Natural killer cell treated with Interleukin-12 subunit alpha and Interleukin-12 subunit beta and Interleukin-15 and Interleukin-18, amount 100 ng/mL, for 72 hours (primary cell): Measurements from ENCODE around the gene PCDHA12. TPM values are rescaled to one million over a fixed set of nuclear protein-coding genes. Genes with fewer than 3 reads are reported as not detected.

Experiments used
- ATAC-seq, 2 donors: fragments of 150-1000 bp; cut with Tn5 transposase in 1 of 2; sonication (Bioruptor Pico), chemical (Tn5 transposase) in 1 of 2; 2 replicates each; pipeline ENCODE4 v1.10.0; 2021
- DNase-seq: peaks from one replicate; pipeline ENCODE4 v3.0.0; 2022; ENCODE audit warnings: low spot score
- H3K27ac Mint-ChIP-seq, 2 donors: 1 replicate in 1 of 2; 2 replicates in 1 of 2; pipeline ENCODE4 v1.8.0; 2022; ENCODE audit warnings: mixed read lengths in 2 of 2, mild to moderate bottlenecking in 1 of 2, moderate library complexity in 1 of 2
- H3K27me3 Mint-ChIP-seq, 2 donors: 1 replicate in 1 of 2; 2 replicates in 1 of 2; pipeline ENCODE4 v1.8.0; 2022; ENCODE audit warnings: mixed read lengths in 2 of 2
- H3K36me3 Mint-ChIP-seq: one replicate; pipeline ENCODE4 v1.8.0; 2022; ENCODE audit warnings: mixed read lengths
- H3K4me1 Mint-ChIP-seq, 2 donors: 1 replicate in 1 of 2; 2 replicates in 1 of 2; pipeline ENCODE4 v1.8.0; 2022; ENCODE audit warnings: low read depth in 2 of 2, mixed read lengths in 2 of 2, mild to moderate bottlenecking in 1 of 2
- H3K4me3 Mint-ChIP-seq: one replicate; pipeline ENCODE4 v1.8.0; 2022; ENCODE audit warnings: mixed read lengths
- H3K9me3 Mint-ChIP-seq: 2 replicates; pipeline ENCODE4 v1.8.0; 2022; ENCODE audit warnings: mixed read lengths
- total RNA-seq, 2 donors: library from RNA; stranded (reverse); gene quantifications; one replicate each; pipeline ENCODE4 v1.2.3, GENCODE V29; 2022

PCDHA12 gene
- total RNA-seq, 2 donors from 2014 or later = not detected

DNA sequence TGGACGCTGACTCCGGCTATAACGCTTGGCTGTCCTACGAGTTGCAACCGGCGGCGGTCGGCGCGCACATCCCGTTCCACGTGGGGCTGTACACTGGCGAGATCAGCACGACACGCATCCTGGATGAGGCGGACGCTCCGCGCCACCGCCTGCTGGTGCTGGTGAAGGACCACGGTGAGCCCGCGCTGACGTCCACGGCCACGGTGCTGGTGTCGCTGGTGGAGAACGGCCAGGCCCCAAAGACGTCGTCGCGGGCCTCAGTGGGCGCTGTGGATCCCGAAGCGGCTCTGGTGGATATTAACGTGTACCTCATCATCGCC, 2.1 kb downstream of the PCDHA12 start:
- H3K9me3 Mint-ChIP-seq = peaks cover 14% of the 10 kb centered on the region
- no peak for DNase-seq

DNA sequence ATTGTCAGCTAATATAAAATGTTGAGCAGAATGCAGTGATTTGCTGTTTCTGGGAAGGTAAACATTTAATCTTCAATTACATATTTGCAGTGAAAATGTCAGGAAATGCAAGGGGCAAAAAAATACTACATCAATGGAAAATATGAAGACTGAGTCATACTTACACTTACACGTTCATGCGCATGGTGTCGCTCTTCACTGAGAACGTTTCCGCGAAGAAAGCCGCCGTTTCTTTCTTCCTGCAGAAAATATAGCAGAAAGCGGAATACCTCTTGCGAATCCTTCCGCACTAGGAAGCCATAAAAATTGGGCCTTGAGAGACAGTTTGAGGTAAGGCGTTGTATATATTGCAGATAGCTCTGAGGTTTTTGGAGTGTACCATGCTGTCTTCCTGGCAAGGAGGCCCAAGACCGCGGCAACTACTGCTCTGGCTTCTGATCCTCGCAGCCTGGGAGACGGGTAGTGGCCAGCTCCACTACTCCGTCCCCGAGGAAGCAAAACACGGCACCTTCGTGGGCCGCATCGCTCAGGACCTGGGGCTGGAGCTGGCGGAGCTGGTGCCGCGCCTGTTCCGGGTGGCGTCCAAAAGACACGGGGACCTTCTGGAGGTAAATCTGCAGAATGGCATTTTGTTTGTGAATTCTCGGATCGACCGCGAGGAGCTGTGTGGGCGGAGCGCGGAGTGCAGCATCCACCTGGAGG, 6.9 kb downstream of the PCDHA12 start, which contains the start of gene PCDHA13:
Gene PCDHA13, plus strand, starts transcription at position 236 of the 702 bp plus-strand sequence. Its CDS starts 145 bp downstream, at position 381.
- no peak within 1 kb of the TSS for H3K4me3 Mint-ChIP-seq
- H3K9me3 Mint-ChIP-seq = peaks cover 14% of the 10 kb centered on the region
- no peaks in the 10 kb centered on the region for H3K4me1 Mint-ChIP-seq
- DNase-seq (no peak), ATAC-seq (no peak)
- H3K27ac Mint-ChIP-seq = no peak within 1 kb of the TSS
- peaks cover 15% of the 10 kb centered on the region for H3K36me3 Mint-ChIP-seq
- H3K27me3 Mint-ChIP-seq = peaks cover 9 to 18% of the 10 kb centered on the region in 2 donors

More for the DNA sequence above, 2.1 kb downstream of the PCDHA12 start:
- no peak overlapping the region for H3K4me3 Mint-ChIP-seq
- H3K4me1 Mint-ChIP-seq = no peaks in the 10 kb centered on the region
- peaks cover 9 to 18% of the 10 kb centered on the region in 2 donors for H3K27me3 Mint-ChIP-seq
- H3K27ac Mint-ChIP-seq = no peak overlapping the region
- peaks cover 11% of the 10 kb centered on the region for H3K36me3 Mint-ChIP-seq
- peak in 1 of 2 donors; percentile 9 for ATAC-seq

DNA sequence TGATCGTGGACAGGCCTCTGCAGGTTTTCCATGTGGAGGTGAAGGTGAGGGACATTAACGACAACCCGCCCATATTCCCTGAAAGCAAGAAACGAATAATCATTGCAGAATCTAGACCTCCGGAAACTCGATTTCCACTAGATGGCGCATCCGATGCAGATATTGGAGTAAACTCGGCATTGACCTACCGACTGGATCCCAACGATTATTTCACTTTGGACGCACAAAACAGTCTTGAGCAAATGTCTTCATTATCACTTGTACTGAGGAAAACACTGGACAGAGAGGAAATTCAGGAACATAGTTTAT, 7.4 kb downstream of the PCDHA12 start:
- Mint-ChIP-seq H3K9me3 (peaks cover 14% of the 10 kb centered on the region), H3K27me3 (peaks cover 9 to 22% of the 10 kb centered on the region in 2 donors), H3K4me3 (no peak overlapping the region), H3K36me3 (peaks cover 19% of the 10 kb centered on the region), H3K4me1 (no peaks in the 10 kb centered on the region), H3K27ac (no peak overlapping the region)
- DNase-seq = no peak
- ATAC-seq = no peak

DNA sequence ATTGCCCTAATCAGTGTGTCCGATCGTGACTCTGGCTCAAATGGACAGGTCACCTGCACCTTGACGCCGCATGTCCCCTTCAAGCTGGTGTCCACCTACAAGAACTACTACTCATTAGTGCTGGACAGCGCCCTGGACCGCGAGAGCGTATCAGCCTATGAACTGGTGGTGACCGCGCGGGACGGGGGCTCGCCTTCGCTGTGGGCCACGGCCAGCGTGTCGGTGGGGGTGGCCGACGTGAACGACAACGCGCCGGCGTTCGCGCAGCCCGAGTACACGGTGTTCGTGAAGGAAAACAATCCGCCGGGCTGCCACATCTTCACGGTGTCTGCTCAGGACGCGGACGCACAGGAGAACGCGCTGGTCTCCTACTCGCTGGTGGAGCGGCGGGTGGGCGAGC, 8.3 kb downstream of the PCDHA12 start:
- Mint-ChIP-seq H3K4me1 (no peaks in the 10 kb centered on the region), H3K4me3 (no peak overlapping the region), H3K9me3 (peaks cover 14% of the 10 kb centered on the region), H3K36me3 (peaks cover 20% of the 10 kb centered on the region), H3K27me3 (peaks cover 9 to 25% of the 10 kb centered on the region in 2 donors), H3K27ac (no peak overlapping the region)
- ATAC-seq = no peak
- no peak for DNase-seq

DNA sequence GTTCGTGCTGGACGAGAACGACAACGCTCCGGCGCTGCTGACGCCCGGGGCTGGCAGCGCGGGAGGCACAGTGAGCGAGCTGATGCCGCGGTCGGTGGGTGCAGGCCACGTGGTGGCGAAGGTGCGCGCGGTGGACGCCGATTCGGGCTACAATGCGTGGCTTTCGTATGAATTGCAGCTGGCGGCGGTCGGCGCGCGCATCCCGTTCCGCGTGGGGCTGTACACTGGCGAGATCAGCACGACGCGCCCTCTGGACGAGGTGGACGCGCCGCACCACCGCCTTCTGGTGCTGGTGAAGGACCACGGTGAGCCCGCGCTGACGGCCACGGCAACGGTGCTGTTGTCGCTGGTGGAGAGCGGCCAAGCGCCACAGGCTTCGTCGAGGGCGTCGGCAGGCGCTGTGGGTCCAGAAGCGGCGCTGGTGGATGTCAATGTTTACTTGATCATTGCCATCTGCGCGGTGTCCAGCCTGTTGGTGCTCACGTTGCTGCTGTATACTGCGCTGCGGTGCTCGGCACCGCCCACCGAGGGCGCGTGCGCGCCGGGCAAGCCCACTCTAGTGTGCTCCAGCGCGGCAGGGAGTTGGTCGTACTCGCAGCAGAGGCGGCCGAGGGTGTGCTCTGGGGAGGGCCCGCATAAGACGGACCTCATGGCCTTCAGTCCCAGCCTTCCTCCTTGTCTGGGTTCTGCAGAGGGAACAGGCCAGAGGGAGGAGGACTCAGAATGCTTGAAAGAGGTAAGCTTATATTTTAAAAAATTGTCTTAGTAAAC, 9.0 kb downstream of the PCDHA12 start:
- Mint-ChIP-seq H3K9me3 (peaks cover 10% of the 10 kb centered on the region), H3K4me3 (no peak overlapping the region), H3K27ac (no peak overlapping the region), H3K36me3 (peaks cover 20% of the 10 kb centered on the region), H3K4me1 (no peaks in the 10 kb centered on the region), H3K27me3 (peaks cover 9 to 25% of the 10 kb centered on the region in 2 donors)
- ATAC-seq (peak in 1 of 2 donors; percentile 41), DNase-seq (no peak)

DNA sequence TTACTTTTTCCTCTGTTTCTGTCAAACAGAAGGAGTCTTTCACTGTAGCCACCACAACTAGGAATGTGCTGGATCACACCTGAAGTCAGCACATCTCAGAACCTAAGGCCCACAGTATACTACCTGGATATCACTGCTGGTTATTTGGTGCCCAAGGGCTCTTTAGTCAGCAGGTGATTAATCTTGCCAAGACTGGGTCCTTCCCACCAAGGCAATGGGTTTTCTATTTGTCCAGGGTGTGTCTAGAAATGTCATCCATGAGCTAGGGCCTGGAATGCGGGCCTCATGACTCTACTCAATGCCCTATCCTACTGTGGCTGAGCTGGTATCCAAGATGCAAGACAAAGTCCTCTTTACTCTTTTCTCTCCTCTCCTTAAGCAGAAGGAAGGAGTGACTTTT, 41.2 kb downstream of the PCDHA12 start:
- Mint-ChIP-seq H3K27me3 (no peaks in the 10 kb centered on the region), H3K4me3 (no peak overlapping the region), H3K9me3 (peaks cover 14% of the 10 kb centered on the region), H3K27ac (no peak overlapping the region), H3K4me1 (no peaks in the 10 kb centered on the region), H3K36me3 (no peaks in the 10 kb centered on the region)
- ATAC-seq = no peak
- no peak for DNase-seq

DNA sequence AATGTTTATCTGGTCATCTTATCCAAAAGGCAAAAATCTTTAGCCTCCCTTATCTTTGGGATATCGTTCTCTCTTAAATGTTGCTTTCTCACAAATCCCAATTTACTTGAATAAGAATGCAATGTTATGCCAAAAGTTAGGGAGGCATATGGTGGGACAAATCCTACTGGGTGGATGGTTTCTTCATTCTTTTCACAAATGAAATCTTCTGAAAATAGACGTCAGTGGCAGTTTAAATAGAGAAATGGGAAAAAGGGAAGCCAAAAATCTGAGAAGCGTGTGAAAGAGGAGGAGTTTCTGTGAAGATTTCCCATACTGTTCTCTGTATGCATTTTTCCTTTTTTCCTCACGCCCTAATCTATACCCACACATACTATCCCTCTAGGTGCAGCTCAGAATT, 48.5 kb downstream of the PCDHA12 start:
- peaks cover 9 to 11% of the 10 kb centered on the region in 2 donors for H3K27me3 Mint-ChIP-seq
- ATAC-seq (no peak), DNase-seq (no peak)
- H3K9me3 Mint-ChIP-seq = peaks cover 4% of the 10 kb centered on the region
- H3K4me3 Mint-ChIP-seq = no peak overlapping the region
- no peaks in the 10 kb centered on the region for H3K36me3 Mint-ChIP-seq
- no peak overlapping the region for H3K27ac Mint-ChIP-seq
- no peaks in the 10 kb centered on the region for H3K4me1 Mint-ChIP-seq

DNA sequence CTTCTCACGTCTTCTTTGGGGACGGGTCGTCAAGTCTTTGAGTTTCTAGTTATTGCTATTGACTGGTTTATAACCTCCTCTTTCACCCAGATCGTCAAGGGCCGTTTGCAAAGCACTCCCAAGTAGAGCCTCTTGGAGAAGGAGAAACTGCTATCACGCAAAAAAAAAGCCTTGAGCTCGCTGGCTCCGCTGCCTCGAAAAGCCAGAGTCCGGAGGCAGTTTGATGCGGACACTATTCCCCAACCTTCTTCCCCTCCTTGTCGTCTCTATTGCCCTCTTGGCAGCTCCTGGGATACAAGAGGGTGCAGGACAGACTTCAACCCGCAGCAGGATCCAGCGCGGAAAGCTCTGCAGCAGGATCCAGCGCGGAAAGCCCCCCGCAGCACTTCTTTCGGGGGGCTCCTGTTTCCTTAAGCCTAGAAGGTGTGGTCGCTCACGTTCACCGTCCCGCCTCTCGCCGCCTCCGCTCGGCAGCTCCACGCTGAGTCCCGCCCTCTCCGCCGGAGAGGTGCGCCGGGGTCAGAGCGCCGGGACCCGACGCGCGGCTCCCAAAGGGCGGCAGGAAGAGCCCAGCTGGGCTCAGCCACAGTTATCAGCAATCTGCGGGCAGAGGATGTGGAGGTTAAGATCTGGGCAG, 50.8 kb downstream of the PCDHA12 start, which contains the start of gene PCDHAC1:
Gene PCDHAC1, plus strand, starts transcription at position 494 of the 637 bp plus-strand sequence. CDS start 594 bp downstream, outside the sequence.
- no peaks in the 10 kb centered on the region for H3K4me1 Mint-ChIP-seq
- H3K4me3 Mint-ChIP-seq = no peak within 1 kb of the TSS
- H3K36me3 Mint-ChIP-seq = no peaks in the 10 kb centered on the region
- no peak within 1 kb of the TSS for H3K27ac Mint-ChIP-seq
- no peaks in the 10 kb centered on the region for H3K9me3 Mint-ChIP-seq
- ATAC-seq (peak in 1 of 2 donors; percentile 31), DNase-seq (no peak)
- H3K27me3 Mint-ChIP-seq = peaks cover 11 to 22% of the 10 kb centered on the region in 2 donors

DNA sequence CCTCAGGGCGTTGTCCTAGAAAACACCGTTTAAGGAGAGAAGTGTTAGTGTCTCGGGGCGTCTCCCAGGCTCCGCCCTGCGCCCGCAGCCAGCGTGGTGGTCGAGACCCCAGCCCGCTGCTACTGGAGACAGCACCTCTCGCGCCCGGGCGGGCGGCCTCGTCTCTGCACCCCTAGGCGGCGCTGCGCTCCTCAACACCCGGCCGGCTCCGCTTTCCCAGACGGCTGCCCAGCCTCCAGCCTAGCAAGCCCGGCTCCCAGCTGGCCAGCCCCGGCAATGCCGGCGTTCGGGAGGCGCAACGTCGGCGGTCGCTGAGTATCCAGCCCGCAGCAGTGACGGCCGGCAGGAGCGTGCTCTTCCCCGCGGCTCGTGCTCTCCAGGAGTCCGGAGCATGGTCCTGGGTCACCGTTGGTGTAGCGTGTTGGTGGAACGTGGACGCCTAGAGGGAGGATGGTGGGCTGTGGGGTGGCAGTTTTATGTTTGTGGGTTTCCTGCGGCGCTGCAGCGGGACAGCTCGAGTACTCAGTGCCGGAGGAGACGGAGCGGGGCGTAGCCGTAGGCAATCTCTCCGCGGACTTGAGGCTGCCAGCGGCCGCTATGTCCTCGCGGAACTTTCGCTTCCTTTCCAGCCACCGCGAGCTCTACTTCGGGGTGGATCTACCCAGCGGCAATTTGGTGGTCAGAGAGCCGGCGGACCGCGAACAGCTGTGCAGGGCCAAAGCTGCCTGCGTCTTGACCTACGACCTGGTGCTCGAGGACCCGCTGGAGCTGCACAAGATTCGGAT, 51.5 kb downstream of the PCDHA12 start:
- ATAC-seq = peak in 1 of 2 donors; percentile 31
- Mint-ChIP-seq H3K4me3 (no peak overlapping the region), H3K4me1 (no peaks in the 10 kb centered on the region), H3K36me3 (no peaks in the 10 kb centered on the region), H3K27ac (no peak overlapping the region), H3K9me3 (no peaks in the 10 kb centered on the region), H3K27me3 (peaks cover 11 to 22% of the 10 kb centered on the region in 2 donors)
- no peak for DNase-seq

DNA sequence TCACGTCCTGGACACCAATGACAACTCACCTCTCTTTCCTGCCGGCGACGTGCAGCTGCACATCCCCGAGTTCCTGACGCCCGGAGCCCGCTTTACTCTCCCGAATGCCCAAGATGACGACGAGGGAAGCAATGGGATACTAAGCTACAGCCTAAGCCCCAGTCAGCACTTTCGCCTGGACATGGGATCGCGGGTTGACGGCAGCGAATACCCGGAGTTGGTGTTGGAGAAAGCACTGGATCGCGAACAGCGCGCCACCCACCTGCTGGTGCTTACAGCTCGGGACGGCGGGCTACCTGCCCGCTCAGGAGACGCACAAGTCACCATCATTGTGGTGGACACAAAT, 52.1 kb downstream of the PCDHA12 start:
- peaks cover 10 to 22% of the 10 kb centered on the region in 2 donors for H3K27me3 Mint-ChIP-seq
- H3K4me1 Mint-ChIP-seq = no peaks in the 10 kb centered on the region
- no peak overlapping the region for H3K27ac Mint-ChIP-seq
- H3K9me3 Mint-ChIP-seq = no peaks in the 10 kb centered on the region
- H3K4me3 Mint-ChIP-seq = no peak overlapping the region
- DNase-seq (no peak), ATAC-seq (no peak)
- H3K36me3 Mint-ChIP-seq = no peaks in the 10 kb centered on the region

Other genes starting within 250 kb of the PCDHA12 start
- under 1 TPM; 0.92 to 1.00 TPM for gene CD14, start 242.1 kb upstream of the PCDHA12 start, total RNA-seq
- 10 to 100 TPM; 11.6 to 30.3 TPM for gene TMCO6, start 235.9 kb upstream of the PCDHA12 start, total RNA-seq
- 10 to 100 TPM; 56.2 to 56.8 TPM for gene NDUFA2, start 227.7 kb upstream of the PCDHA12 start, total RNA-seq
- gene IK, start 227.5 kb upstream of the PCDHA12 start, total RNA-seq = 10 to 100 TPM; 78.9 to 93.2 TPM
- gene WDR55, start 210.4 kb upstream of the PCDHA12 start, total RNA-seq = 10 to 100 TPM; 43.7 to 52.7 TPM
- gene DND1, start 201.7 kb upstream of the PCDHA12 start, total RNA-seq = 1 to 10 TPM; 3.3 to 7.8 TPM
- 100 to 1,000 TPM; 104 to 113 TPM for gene HARS1, start 183.9 kb upstream of the PCDHA12 start, total RNA-seq
- 10 to 100 TPM; 28.2 to 33.9 TPM for gene HARS2, start 183.9 kb upstream of the PCDHA12 start, total RNA-seq
- 10 to 100 TPM; 57.0 to 62.1 TPM for gene ZMAT2, start 174.9 kb upstream of the PCDHA12 start, total RNA-seq
- not detected for gene PCDHA1, start 89.2 kb upstream of the PCDHA12 start, total RNA-seq
- gene PCDHA2, start 80.5 kb upstream of the PCDHA12 start, total RNA-seq = not detected
- not detected for gene PCDHA3, start 74.3 kb upstream of the PCDHA12 start, total RNA-seq
- not detected for gene PCDHA4, start 68.2 kb upstream of the PCDHA12 start, total RNA-seq
- not detected for gene PCDHA5, start 53.7 kb upstream of the PCDHA12 start, total RNA-seq
- gene PCDHA6, start 47.3 kb upstream of the PCDHA12 start, total RNA-seq = not detected
- not detected for gene PCDHA7, start 41.0 kb upstream of the PCDHA12 start, total RNA-seq
- gene PCDHA8, start 34.1 kb upstream of the PCDHA12 start, total RNA-seq = not detected
- not detected for gene PCDHA9, start 26.9 kb upstream of the PCDHA12 start, total RNA-seq
- gene PCDHA10, start 19.4 kb upstream of the PCDHA12 start, total RNA-seq = not detected
- not detected for gene PCDHA11, start 6.4 kb upstream of the PCDHA12 start, total RNA-seq
- not detected for gene PCDHA13, start 6.8 kb downstream of the PCDHA12 start, total RNA-seq
- gene PCDHAC1, start 51.0 kb downstream of the PCDHA12 start, total RNA-seq = not detected
- not detected for gene PCDHAC2, start 91.2 kb downstream of the PCDHA12 start, total RNA-seq
- gene PCDHB1, start 176.1 kb downstream of the PCDHA12 start, total RNA-seq = not detected
- not detected for gene PCDHB2, start 219.3 kb downstream of the PCDHA12 start, total RNA-seq
- gene PCDHB3, start 225.2 kb downstream of the PCDHA12 start, total RNA-seq = not detected
- not detected for gene PCDHB4, start 246.5 kb downstream of the PCDHA12 start, total RNA-seq